AG08396 (cell line): ENCODE results near the gene NELL2.

Experiments used
- DNase-seq: peaks from one replicate; pipeline ENCODE4 v3.0.0; 2012; ENCODE audit warnings: low spot score, mixed read lengths

The NELL2 gene

DNA sequence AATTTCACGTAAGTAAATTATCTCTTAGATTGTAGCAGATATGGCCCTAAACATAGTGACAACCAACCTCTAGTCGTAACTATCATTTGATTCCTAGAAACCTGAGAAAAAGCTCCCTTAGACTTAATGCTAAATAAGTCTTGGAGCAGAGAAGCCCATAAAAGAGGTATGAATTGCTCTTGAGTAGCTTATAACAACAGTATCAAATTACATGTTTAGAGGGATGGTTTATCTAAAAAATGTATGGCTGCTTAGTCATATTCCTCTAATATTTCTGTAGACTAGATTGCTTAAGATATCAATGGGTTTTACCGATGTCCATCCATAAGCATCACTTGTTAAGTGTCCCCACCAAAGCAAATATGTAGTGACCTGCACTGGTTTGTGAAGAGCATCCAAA is 259.7 kb downstream of the NELL2 start:
- no peak for DNase-seq

DNA sequence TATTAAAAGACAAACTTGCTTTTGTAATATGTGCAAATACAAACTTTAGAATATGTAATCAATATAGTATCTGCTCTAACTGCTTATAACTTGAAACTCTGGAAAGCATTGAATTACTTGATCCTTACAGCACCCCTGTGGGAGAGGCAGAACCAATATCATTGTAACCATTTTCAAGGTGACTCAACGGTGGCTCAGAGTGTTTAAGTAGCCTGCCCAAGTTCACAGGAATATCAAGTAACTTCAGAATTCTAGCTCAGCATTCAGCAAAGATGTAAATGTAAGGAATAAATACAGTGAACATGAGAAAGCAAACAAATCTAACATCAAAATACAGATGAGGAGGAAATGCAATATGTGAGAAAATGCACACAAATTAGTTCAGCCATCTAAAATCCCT is 264.6 kb downstream of the NELL2 start:
- DNase-seq, result no peak

DNA sequence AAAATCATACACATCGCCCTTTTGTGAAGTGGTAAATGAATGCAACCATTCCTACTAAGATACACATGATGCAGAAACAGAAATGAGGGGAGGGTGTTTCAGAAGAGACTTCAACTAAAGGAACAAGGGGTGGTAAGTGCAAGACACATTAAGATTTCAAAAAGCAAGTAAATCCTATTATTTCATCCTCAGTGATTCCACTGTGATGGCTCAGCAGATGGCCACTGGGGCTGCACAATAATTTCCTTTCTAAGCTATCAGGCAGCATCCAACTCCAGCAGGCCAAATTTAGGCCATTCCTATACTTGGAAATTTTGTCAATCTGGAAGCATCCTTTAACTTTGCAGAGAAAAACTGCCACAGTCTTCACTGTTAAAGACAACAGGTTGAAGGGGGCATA is 272.4 kb downstream of the NELL2 start:
- DNase-seq, result no peak

DNA sequence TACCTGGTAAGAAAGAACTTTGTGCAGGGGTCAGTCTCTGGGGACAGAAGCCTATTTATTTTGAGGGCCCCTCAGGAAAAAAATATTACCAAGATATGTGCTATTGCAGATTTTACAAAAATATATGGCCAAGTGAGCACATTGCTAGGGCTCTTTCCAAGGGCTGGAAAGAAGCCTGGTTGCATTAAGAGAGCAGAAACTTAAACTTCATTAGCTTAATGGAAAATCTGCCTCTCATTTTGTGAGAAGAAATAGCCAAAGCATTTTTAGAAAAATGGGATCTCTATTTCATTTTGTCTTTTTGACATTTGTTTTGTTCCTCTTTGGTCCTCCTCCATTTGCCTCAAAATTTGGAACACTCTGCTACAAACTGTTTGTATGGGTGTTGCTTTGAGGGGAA is 283.5 kb downstream of the NELL2 start:
- no peak for DNase-seq

DNA sequence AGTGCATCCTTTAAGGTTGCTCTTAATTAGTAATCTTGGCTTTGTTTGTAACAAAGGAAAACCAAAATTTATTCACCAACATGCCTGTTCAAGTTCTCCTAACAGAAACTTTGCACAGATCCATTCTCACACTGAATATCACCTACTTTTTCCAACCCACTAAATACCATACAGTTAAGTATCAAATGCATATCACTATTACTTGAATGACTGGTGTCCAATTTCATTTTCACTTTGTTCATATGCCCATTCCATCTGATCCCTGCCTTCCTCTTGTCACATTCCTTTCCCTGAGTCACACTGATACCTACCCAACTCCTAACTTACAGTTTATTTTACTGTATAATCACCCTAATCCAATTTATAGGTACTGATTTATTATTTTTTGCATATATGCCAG is 286.4 kb downstream of the NELL2 start:
- DNase-seq, result no peak

DNA sequence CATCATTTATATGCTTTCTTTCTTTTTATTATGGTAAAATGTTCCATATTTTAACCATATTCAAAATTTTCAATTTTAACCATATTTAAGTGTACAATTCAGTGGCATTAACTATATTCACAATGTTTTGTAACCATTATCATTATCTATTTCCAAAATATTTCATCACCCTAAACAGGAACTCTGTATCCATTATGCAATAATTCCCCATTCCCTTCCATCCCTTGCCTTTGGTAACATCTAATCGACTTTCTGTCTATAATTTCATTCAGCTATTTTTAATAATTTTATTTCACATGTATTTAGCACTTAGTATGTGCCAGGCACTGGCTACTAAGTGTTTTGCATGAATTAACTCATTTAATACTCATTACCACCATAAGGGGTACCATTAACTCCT is 287.5 kb downstream of the NELL2 start:
- no peak for DNase-seq

DNA sequence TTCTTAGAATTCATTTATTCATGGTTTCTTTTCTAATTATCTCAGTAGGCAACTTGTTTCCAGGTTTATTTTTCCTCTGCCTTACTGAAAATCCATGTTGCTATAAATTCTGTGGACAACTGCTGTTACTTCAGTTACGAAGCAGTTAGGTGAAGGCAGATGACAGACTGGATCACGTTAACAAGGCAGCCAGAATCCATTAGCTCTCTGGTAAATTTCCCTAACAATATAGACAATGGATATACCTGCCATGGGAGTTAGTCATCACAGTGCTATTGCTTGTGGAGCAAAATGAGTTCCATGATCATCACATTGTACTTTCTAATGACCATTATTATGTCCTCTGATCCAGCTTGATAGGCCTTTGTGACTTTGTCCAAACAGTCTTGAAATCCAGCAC is 291.5 kb downstream of the NELL2 start:
- no peak for DNase-seq

DNA sequence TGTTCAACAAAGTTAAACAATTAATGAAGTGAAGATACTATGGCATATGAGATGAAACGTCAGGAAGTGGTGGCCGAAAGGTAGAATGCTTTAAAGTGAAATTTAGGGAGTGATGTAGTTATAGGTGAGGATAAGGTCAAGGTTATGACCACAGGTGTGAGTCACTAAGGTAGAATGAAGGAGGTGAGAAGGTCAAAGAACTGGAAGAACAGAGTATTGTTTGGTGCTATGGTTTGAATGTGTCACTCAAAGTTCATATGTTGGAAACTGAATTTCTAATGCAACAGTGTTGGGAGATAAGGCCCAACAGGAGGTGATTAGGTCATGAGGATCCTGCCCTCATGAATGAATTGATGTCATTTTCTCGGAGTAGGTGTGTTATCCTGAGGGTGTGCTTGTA is 293.6 kb downstream of the NELL2 start:
- DNase-seq, result no peak

DNA sequence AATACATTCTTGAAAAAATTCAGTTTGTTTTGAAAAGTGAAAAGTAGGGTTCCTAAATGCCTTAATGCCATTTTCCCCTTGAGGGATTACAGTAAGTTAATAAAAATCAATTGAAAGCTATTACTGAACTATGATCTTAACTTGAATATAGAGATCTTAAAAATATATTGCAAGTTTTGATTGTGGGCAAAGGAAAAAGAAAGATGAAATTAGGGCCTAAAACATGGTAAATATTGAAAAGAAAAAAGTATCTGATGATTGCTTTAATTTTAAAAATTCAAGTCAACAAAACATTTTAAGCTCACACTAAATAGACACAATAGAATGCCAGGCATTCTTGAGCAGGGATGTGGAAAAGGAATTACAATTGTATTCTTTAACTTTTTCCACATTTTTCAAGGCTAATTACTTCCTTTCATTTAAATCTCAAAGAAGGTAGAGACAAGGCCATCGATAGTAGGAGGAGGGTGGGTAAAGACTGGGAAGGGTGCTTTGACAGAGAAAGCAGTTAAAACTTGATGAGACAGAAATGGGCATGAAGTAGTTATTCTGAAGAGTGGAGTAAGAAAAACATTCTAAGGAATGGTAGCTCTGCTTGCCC is 294.4 kb downstream of the NELL2 start:
- DNase-seq, result no peak

DNA sequence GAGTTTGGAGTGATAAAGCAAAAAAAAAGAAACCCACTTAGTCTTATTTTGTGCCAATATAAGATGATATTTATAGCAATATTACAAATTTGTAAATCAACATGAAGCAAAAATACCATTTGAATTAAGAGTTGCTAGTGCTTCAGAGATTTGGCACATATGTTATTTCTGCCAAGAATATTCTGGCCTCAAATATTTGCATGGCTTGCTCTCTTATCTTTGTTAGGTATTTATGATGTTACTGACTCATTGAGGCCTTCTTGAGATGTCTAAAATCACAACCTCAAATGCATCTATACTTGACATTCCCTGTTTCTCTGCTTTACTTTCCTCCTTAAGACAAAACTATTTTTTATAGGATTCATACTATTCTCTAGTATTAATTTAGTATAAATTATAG is 301.5 kb downstream of the NELL2 start:
- DNase-seq, result no peak

DNA sequence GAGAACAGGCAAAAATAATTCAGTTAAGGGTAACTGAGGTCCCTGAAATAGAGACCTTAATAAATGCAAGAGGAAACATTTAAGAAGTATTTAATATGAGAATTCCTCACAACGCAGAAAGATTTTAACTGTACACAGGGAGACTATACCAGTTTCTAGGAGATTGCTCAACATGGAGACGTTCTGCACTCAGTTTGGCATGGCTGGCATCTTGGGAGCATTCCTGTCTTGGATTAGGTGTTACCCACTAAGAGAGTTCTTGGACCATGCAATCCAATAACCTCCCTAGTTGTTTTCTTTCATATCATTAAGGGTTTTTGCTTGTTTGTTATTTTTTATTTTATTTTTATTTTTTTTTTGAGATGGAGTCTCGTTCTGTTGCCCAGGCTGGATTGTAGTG is 302.4 kb downstream of the NELL2 start:
- no peak for DNase-seq

DNA sequence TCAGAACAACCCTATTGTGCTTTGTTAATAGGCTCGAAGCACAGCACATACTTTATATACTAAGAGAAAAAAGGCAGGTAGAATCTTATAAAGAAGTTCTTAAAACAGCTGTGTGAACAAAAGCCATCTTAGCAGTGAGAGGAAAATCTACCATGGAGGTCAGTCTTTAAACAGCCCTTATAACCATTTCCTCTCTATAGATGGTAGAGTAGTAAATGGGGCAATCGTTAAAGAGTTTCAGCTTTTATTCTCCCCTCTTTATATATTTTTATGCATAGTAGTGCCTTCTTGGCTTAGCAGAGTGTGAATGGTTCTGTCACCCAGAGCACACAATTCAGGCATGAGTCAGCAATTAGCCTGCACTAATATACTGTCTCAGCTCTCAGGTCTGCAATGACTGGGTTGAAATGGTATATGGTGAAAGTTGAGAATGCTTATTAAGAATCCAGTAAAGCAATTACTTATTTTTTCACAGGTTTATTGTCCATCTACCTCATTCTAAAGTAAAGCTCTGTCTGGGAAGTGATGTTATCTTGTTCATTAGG is 305.0 kb downstream of the NELL2 start:
- no peak for DNase-seq

DNA sequence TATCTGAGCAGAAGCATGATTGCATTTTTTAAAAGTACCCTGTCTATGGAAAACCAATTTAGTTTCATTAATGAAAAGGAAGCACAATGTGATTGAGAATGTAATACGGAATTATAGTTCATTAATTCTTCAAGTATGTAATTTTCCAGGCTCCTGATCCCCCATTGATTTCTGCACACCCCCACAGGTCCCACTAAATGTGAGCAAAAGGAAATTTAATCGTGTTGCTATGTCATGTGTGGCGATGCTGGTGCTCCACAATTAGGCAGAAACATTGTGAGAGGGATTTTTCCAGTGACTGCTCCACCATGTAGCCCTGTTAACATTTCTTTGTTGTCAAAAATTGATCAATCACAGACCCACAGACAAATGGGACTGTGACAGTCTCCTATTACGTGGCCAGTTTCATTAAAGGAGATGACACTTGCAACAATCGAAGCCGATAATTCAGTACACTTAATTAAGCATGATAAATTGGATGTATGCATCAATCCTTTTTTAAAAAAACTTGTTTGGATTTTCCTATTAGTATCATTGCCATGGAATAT is 306.0 kb downstream of the NELL2 start:
- DNase-seq, result no peak

DNA sequence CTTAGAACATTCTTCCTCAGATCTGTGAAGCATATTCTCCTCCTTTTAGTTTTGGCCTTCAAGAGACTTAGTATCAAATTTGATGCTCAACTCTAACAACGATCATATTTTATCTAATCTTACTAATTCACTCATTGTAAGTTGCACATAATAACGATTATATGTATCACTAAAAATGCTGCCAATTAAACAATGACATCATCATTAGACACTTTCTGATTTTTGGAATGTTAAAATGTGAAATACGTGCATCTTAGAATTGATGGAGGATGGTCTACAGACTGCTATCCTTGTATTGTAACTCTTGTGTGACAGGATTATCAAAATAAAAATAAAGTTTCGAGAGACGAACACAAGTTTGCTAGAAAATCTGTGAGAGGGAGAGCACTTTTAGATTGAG is 311.0 kb downstream of the NELL2 start:
- DNase-seq, result no peak

DNA sequence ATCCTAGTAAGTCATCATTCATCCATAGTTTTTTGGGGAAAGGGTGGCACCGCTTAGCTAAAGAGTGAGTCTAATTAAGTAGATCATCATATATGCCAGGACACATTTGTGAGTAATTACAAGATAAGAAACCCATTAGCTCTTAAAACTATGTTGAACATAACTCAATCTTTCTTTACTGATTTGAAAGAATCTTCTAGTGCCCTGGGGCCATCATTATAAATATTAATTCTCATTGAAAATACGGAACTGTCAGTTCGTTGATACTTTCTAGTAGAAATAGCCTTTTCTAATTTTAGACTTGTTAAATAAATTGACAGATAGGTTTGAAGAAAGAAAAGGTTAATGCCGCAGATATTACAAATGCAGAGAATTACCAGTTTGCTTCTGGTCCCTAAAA is 312.6 kb downstream of the NELL2 start:
- no peak for DNase-seq

DNA sequence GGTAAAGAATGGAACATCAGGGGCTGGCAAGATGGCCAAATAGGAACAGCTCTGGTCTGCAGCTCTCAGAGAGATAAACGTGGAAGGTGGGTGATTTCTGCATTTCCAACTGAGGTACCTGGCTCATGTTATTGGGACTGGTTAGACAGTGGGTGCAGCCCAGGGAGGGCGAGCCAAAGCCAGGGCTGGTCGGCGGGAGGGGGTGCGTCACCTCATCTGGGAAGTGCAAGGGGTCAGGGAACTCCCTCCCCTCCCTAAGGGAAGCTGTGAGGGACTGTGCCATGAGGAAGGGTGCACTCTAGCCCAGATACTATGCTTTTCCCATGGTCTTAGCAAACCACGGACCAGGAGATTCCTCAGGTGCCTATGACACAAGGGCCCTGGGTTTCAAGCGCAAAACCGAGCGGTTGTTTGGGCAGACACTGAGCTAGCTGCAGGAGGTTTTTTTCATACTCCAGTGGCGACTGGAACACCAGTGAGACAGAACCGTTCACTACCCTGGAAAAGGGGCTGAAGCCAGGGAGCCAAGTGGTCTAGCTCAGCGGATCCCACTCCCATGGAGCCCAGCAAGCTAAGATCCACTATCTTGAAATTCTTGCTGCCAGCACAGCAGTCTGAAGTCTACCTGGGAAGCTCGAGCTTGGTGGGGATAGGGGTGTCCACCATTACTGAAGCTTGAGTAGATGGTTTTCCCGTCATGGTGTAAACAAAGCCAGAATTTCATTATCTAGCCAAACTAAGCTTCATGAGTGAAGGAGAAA is 317.6 kb downstream of the NELL2 start:
- no peak for DNase-seq

DNA sequence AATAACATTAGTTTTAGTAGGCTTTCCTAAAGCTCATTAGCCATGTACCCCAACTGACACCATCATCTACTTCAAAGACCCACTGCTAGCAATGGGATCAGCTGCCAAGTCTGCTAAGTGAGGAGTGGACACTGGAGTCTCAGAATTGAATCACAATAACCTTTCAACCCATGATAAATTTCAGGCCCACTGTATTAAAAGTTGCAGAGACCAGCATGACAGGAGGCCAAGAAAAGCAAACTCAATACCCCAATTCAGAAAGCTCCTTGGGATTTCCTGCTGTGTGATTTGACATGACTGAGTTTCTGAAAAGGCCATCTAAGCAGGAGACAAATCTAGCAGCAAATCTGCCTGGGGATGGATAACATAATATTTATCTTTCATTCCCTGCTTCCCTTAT is 320.7 kb downstream of the NELL2 start:
- DNase-seq, result no peak

DNA sequence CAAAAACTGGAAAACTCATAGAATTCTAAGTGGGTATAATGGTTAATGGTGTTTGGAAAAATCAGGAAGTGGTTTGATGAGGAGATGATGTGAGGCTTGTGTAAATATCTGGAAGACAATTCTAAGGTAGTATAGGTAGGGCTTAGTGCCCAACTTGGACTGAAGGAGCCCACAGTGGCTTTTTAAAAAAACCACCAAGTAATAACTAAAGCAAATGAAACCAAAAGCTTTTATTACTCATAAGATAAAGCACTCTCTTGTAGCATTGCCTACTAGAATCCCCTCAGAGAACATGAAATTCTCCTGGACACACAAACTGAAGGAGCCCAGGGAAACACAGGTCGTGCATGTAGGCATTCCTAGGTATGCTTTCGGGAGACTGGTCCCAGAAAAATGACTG is 324.5 kb downstream of the NELL2 start:
- DNase-seq, result no peak

DNA sequence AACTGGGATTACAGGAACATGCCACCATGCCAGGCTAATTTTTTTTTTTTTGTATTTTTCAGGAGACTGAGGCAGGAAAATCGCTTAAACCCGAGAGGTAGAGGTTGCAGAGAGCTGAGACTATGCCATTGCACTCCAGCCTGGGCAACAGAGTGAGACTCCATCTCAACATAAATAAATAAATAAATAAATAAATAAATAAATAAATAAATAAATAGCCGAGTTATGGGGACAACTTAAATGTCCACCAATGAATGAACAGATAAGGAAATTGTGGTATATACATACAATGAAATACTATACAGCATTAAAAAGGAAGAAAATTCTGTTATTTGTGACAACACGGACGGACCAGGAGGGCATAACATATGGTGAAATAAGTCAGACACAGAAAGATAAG is 325.7 kb downstream of the NELL2 start:
- no peak for DNase-seq

DNA sequence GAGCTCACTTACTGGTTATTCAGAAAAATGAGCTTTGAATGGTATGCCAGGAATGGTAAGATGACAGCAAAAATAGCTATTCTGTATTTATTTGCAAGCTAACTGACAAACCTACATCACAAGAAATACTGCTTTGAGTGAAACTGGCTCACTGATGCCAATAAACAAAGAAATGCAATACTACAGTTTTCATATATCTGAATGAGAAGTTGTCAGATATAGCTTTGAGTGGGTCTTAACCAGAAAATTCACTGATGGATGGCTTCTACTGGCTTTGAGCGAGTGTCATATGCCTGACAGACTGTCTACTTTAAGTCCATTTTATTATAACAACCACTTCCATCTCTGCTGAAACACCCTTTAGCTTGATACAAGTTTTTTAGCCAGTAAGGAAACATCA is 330.1 kb downstream of the NELL2 start:
- no peak for DNase-seq

DNA sequence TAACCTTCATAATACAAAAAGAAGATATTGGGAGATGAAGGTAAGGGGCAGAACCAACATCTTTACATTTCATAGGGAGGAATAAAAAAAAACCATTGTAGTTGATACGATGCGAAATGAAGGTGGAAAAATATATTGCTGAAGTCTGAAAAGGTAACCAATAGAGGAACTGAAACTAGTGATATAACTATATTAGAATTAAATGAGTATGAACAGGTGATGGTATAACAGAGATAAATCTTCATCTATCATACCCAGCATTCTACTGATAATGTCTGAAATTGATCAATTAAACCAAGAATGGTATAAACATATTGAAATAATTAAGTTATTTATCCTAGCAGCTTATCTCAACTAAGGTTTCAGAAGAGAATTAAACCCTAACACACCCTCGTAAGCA is 332.1 kb downstream of the NELL2 start:
- no peak for DNase-seq

DNA sequence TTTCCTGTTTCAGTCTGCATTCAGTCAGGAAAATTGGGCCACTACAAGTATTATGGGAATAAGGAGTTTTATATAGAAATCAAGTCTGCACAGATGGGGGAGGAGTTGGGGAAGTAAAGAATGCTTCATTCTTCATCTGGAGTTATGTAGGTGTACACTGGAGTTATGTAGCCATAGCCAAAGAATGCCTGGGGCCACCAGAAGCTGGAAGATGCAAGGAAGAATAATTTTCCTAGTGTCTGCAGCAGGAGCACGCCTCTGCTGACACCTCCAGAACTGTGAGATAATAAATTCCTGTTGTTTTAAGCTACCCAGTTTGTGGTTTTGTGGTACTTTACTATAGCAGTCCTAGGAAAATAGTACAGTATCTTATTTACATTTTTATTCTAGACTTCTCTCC is 333.4 kb downstream of the NELL2 start:
- DNase-seq, result no peak

DNA sequence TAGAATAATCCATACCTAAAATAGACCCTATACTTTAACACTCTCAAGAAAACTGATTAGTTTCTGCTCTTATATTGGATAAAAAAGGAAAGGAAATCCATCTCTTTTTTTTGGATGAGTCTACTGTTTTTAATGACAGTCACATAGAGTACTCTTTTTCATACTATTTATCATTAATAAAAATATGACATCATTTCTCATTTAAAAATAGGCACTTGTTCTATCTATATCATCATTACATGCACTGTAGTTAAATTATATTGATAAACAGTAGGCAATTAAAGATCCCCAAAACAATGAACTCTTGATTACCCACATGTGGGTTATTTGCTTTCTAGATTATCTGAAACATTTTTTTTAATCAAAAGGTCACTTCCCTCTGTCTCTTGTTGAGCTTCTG is 338.8 kb downstream of the NELL2 start:
- DNase-seq, result no peak

DNA sequence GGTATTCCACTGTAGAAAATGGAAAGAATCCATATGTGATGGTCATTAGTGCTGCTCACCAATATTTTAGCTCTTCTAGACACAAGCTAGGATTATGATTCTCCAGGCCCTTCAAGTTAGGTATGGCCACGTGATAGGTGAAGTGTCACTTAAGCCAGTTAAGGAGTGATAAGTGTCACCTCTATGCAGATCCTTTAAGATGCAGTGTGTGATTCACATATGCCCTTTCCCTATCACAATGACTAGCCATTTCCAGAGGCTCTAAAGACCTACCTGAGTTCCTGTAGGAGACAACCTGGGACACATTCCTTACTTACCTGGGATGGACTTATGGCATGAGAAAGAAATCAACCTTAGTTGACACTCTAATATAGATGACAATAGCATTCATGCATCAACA is 343.2 kb downstream of the NELL2 start:
- DNase-seq, result no peak
